Activated T-cell treated with anti-CD3 and anti-CD28 coated beads, Interleukin-2, amount 50 U/mL, for 4 hours (primary cell): ENCODE measurements around the gene TANGO6. TPM values are rescaled to one million over a fixed set of nuclear protein-coding genes. Genes with fewer than 3 reads are reported as not detected.

Experiments
- ATAC-seq, 2 donors: fragments of 200-7000 bp; cut with Tn5 transposase; one replicate each; pipeline ENCODE4 v1.10.0; 2021
- DNase-seq: peaks from one replicate; pipeline ENCODE4 v3.0.0-alpha.2; 2020
- H3K27me3 Mint-ChIP-seq: one replicate; pipeline ENCODE4 v1.8.0; 2021; ENCODE audit warnings: low read depth, mixed read lengths
- H3K36me3 Mint-ChIP-seq: one replicate; pipeline ENCODE4 v1.8.0; 2022; ENCODE audit warnings: mixed read lengths; ENCODE audit not compliant: insufficient read depth
- H3K4me1 Mint-ChIP-seq: one replicate; pipeline ENCODE4 v1.8.0; 2021; ENCODE audit warnings: low read depth, mixed read lengths
- H3K4me3 Mint-ChIP-seq: one replicate; pipeline ENCODE4 v1.8.0; 2021; ENCODE audit warnings: mild to moderate bottlenecking, moderate library complexity, mixed read lengths
- H3K9me3 Mint-ChIP-seq: one replicate; pipeline ENCODE4 v1.8.0; 2021; ENCODE audit warnings: mixed read lengths
- total RNA-seq, 3 donors: library from RNA; stranded (reverse); gene quantifications; one replicate each; pipeline ENCODE4 v1.2.1, GENCODE V29; 2021

The TANGO6 gene
- total RNA-seq, 3 donors from 2014 or later = 29.6 to 37.7 (median 33.4) TPM

DNA sequence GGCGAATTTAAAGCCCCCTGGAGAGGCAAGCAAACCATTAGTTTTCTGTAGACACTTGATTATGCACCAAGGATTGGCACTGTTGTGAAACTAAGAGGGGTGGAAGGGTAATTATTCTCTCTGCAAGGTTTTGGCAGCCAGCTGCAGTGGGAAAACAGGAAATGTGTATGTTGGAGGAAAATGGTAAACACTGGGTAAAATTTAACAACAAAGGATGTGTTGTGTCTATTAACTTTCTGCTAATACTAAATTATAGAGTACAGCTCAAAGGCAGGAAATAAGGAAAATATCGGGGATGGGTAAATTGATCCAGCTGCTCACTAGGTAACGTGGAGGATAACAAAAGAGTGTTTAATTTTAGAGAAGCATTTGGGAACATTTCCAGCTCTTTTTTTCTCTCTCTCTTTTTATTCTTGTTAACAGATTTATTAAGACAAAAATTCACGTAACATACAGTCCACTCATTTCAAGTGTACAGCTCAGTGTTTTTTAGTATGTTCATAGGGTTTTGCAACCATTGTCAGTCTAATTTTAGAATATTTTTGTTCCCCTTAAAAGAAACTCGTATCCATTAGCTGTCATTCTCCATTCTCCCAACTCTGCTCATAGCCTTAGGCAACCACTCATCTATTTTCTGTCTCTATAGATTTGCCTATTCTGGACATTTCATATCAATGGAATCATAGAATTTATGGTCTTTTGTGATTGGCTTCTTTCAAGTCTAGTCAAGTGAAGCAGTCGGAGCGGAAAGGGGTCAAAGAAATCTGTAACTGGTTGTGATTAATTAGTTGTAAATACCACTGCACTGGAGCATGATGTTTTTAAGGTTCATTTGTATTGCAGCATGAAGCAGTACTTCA is 41.8 kb downstream of the TANGO6 start:
- Mint-ChIP-seq H3K4me1 (no peaks in the 10 kb centered on the region), H3K27me3 (no peaks in the 10 kb centered on the region), H3K9me3 (no peaks in the 10 kb centered on the region), H3K4me3 (no peak overlapping the region), H3K36me3 (peaks cover 30% of the 10 kb centered on the region)
- DNase-seq = no peak
- no peak for ATAC-seq

DNA sequence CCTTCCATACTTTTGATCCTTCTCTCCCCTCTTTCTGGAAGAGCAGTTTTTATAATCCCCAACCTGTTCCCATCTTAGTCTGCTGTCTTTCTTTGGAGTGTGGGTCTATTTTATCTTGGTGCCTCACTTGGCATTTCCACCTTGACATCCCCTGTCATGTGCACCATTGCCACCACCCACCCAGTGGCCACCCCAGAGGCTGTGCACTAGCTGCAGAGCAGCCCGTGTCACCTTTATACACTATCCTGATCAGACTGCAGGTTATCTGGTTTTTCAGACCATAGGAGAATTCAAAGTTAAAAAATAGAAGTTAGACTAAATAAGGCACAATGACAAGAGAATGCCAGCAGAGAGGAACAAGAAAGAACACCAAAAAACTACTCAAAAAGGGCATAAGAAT is 43.8 kb downstream of the TANGO6 start:
- DNase-seq (no peak), ATAC-seq (no peak)
- Mint-ChIP-seq H3K9me3 (no peaks in the 10 kb centered on the region), H3K4me3 (no peak overlapping the region), H3K36me3 (peaks cover 21% of the 10 kb centered on the region), H3K4me1 (no peaks in the 10 kb centered on the region), H3K27me3 (no peaks in the 10 kb centered on the region)

GRCh38 chr16:68889508-68890150 is 46.3 kb downstream of the TANGO6 start:
- Mint-ChIP-seq H3K27me3 (no peaks in the 10 kb centered on the region), H3K36me3 (peaks cover 18% of the 10 kb centered on the region), H3K4me3 (no peak overlapping the region), H3K4me1 (no peaks in the 10 kb centered on the region), H3K9me3 (no peaks in the 10 kb centered on the region)
- DNase-seq (no peak), ATAC-seq (no peak)

DNA sequence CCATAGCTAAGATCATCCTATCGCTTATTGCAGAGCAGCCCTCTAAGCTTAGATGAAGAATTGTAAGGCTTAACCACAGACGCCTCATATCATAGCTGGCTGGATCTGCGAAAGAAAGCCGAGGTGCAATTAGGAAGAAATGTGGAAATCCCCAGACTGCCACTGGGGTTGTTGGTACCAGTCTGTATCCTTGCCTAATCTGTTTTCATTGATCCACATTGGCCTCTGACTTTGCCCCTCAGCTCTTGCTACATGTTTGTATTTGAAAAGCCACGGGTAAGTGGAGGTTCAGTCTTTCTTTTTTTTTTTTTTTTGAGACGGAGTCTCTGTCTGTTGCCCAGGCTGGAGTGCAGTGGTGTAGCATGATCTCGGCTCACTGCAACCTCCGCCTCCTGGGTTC is 48.9 kb downstream of the TANGO6 start:
- ATAC-seq (no peak), DNase-seq (no peak)
- Mint-ChIP-seq H3K4me3 (no peak overlapping the region), H3K4me1 (no peaks in the 10 kb centered on the region), H3K27me3 (no peaks in the 10 kb centered on the region), H3K36me3 (peaks cover 12% of the 10 kb centered on the region), H3K9me3 (no peaks in the 10 kb centered on the region)

GRCh38 chr16:68892898-68893297 is 49.6 kb downstream of the TANGO6 start:
- H3K4me1 Mint-ChIP-seq = no peaks in the 10 kb centered on the region
- DNase-seq (no peak), ATAC-seq (no peak)
- no peak overlapping the region for H3K4me3 Mint-ChIP-seq
- H3K9me3 Mint-ChIP-seq = no peaks in the 10 kb centered on the region
- peaks cover 12% of the 10 kb centered on the region for H3K36me3 Mint-ChIP-seq
- H3K27me3 Mint-ChIP-seq = no peaks in the 10 kb centered on the region

- H3K36me3 Mint-ChIP-seq = peaks cover 12% of the 10 kb centered on the region
- no peaks in the 10 kb centered on the region for H3K4me1 Mint-ChIP-seq
- H3K27me3 Mint-ChIP-seq = no peaks in the 10 kb centered on the region
- no peak overlapping the region for H3K4me3 Mint-ChIP-seq
- ATAC-seq (no peak), DNase-seq (no peak)
- no peaks in the 10 kb centered on the region for H3K9me3 Mint-ChIP-seq
Observed at GRCh38 chr16:68893710-68894705, 50.7 kb downstream of the TANGO6 start.

DNA sequence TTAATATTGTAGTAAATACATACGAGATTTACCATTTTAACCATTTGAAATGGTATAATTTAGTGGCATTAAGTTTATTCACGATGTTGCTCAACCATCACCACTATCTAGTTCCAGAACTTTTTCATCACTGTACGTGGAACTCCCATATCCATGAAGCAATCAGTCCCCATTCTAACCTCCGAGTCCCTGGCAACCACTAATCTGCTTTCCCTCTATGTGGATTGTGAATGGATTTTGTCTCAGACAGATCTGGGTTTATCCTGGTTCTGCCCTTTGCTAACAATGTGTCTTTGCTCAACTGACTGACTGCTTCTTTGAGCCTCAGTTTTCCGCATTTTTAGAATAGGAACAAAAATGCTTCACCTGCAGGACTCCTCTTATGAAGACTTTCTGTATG is 51.4 kb downstream of the TANGO6 start:
- Mint-ChIP-seq H3K9me3 (no peaks in the 10 kb centered on the region), H3K4me3 (no peak overlapping the region), H3K27me3 (no peaks in the 10 kb centered on the region), H3K4me1 (no peaks in the 10 kb centered on the region), H3K36me3 (peaks cover 12% of the 10 kb centered on the region)
- ATAC-seq = no peak
- no peak for DNase-seq

DNA sequence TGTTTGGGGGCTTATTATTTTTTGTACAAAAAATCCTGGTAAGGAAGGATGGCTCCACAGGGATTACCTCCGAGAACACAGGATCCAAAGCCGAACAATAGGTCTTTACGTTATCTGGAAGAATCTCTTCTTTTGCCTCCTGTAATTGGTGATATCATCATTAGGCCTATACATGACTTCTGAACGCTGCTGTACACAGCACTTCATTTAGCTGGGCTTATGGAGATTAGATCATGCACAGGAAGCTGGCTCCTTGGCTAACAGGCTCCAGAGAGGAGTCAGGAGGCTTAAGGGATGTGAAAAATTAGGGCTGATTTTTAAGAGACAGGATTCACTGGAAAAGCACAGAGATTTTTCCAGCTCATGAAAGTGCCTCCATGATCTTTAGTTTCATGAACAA is 54.7 kb downstream of the TANGO6 start:
- DNase-seq (no peak), ATAC-seq (no peak)
- Mint-ChIP-seq H3K4me1 (no peaks in the 10 kb centered on the region), H3K36me3 (peaks cover 18% of the 10 kb centered on the region), H3K9me3 (no peaks in the 10 kb centered on the region), H3K4me3 (no peak overlapping the region), H3K27me3 (no peaks in the 10 kb centered on the region)

GRCh38 chr16:68900009-68900408 is 56.7 kb downstream of the TANGO6 start:
- peaks cover 17% of the 10 kb centered on the region for H3K36me3 Mint-ChIP-seq
- ATAC-seq = no peak
- no peak overlapping the region for H3K4me3 Mint-ChIP-seq
- DNase-seq = no peak
- no peaks in the 10 kb centered on the region for H3K9me3 Mint-ChIP-seq
- no peaks in the 10 kb centered on the region for H3K4me1 Mint-ChIP-seq
- no peaks in the 10 kb centered on the region for H3K27me3 Mint-ChIP-seq

GRCh38 chr16:68902003-68902968 is 59.0 kb downstream of the TANGO6 start:
- Mint-ChIP-seq H3K9me3 (no peaks in the 10 kb centered on the region), H3K36me3 (peaks cover 20% of the 10 kb centered on the region), H3K27me3 (no peaks in the 10 kb centered on the region), H3K4me1 (no peaks in the 10 kb centered on the region), H3K4me3 (no peak overlapping the region)
- no peak for ATAC-seq
- DNase-seq = no peak

DNA sequence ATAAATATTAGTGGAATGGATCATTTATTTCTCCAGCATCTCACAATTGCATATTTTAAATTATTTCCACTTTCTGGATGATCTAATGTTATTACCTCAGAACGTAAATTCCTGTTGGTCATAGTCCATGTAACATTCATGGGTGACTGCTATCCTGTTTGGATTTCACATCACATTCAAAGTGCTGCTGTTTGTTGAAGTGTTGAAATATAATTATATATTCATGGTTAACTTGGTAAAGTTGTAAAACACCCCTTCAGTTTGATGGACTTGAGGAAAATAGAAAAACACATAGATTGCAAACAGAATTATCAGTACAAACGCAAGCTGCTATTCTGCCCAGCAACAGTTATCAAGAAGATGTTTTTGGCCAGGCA is 59.6 kb downstream of the TANGO6 start:
- ATAC-seq (no peak), DNase-seq (no peak)
- no peaks in the 10 kb centered on the region for H3K4me1 Mint-ChIP-seq
- no peaks in the 10 kb centered on the region for H3K9me3 Mint-ChIP-seq
- peaks cover 25% of the 10 kb centered on the region for H3K36me3 Mint-ChIP-seq
- H3K4me3 Mint-ChIP-seq = no peak overlapping the region
- H3K27me3 Mint-ChIP-seq = no peaks in the 10 kb centered on the region

DNA sequence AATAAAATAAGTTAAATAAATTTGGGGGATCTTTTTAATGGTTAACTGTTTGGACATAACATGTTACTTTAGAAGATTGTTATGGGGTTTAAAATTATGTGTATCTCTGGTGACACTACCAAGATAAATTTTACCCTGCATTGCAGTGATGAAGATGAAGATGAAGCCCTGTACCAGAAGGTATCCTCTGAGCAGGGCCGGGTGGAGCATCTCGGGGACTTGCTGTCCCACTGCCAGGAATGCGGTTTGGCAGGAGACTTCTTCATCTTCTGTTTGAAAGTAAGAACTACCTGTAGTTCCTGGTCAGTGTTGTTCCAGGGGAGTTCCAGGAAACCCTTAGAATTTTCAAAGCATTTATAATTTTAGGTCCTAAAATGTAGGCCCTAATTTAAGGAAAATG is 64.0 kb downstream of the TANGO6 start:
- no peak overlapping the region for H3K4me3 Mint-ChIP-seq
- no peak for DNase-seq
- ATAC-seq = no peak
- H3K9me3 Mint-ChIP-seq = no peaks in the 10 kb centered on the region
- H3K4me1 Mint-ChIP-seq = no peaks in the 10 kb centered on the region
- no peaks in the 10 kb centered on the region for H3K27me3 Mint-ChIP-seq
- peaks cover 23% of the 10 kb centered on the region for H3K36me3 Mint-ChIP-seq

DNA sequence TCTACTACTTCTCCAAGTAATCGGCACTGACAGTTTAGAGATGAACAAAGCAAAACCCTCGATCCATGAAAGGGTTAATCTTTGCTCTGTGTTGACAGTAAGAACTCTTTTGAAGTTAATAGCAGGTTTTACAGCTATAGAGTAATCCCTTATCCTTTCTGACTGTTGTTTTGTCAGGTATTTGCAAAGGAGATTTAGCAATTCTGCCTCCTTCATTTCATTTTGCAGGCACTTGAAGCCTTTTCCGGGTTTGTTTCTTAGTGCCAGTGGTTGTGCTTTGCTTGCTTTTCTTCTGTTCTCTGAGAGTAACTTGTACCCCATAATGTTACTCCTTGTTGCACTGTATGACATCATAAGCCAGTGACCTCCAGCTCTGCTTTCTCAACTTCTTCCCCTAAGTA is 64.5 kb downstream of the TANGO6 start:
- Mint-ChIP-seq H3K9me3 (no peaks in the 10 kb centered on the region), H3K27me3 (no peaks in the 10 kb centered on the region), H3K36me3 (peaks cover 23% of the 10 kb centered on the region), H3K4me3 (no peak overlapping the region), H3K4me1 (no peaks in the 10 kb centered on the region)
- DNase-seq (no peak), ATAC-seq (no peak)
